HEK293T (cell line): Measurements from ENCODE around the gene CRNN.

Experiments
- BHLHE40 ChIP-seq: fragments of 450-650 bp; IDR thresholded peaks from 2 replicates; pipeline ENCODE4 v1.6.1; 2016; ENCODE audit warnings: mild to moderate bottlenecking, moderate library complexity, borderline replicate concordance
- FOXM1 ChIP-seq: fragments of 450-650 bp; IDR thresholded peaks from 2 replicates; pipeline ENCODE4 v1.6.1; 2017; ENCODE audit warnings: mild to moderate bottlenecking, borderline replicate concordance
- HDGF ChIP-seq: fragments of 450-650 bp; IDR thresholded peaks from 2 replicates; pipeline ENCODE4 v1.6.1; 2017; ENCODE audit warnings: antibody characterized with exemption, borderline replicate concordance
- LEF1 ChIP-seq: fragments of 450-650 bp; IDR thresholded peaks from 2 replicates; pipeline ENCODE4 v1.6.1; 2017; ENCODE audit warnings: mild to moderate bottlenecking, borderline replicate concordance
- SP1 ChIP-seq: fragments of 450-650 bp; IDR thresholded peaks from 2 replicates; pipeline ENCODE4 v1.6.1; 2017
- SUZ12 ChIP-seq: fragments of 450-650 bp; IDR thresholded peaks from 2 replicates; pipeline ENCODE4 v1.6.1; 2016; ENCODE audit warnings: mild to moderate bottlenecking

GRCh38 chr1:152441756-152442155 is 27.7 kb upstream of the CRNN start:
- TF ChIP-seq LEF1 = no peak
- TF ChIP-seq SP1 = no peak
- TF ChIP-seq FOXM1 = no peak
- TF ChIP-seq SUZ12 = no peak
- no peak for TF ChIP-seq BHLHE40
- TF ChIP-seq HDGF = no peak
